ENCODE measurements around the gene DENND4A.
"Not testable (repeated sequence)": the region's sequence is repeated elsewhere in the genome, so short reads cannot be mapped to it uniquely, and the experiment has no call there.

The DENND4A gene

GRCh38 chr15:65761210-65761926 lies 30.7 kb downstream of the DENND4A start:
- no peak overlapping the region for H3K4me3 ChIP-seq (ENCODE audit: low read depth, low read length)

- H3K4me3 ChIP-seq (ENCODE audit: low read depth, low read length): no peak overlapping the region
These were observed 32.7 kb downstream of the DENND4A start for GRCh38 chr15:65759441-65759840.

- no peak overlapping the region for H3K4me3 ChIP-seq (ENCODE audit: low read depth, low read length)
These were observed 33.9 kb downstream of the DENND4A start for GRCh38 chr15:65758242-65758641.

GRCh38 chr15:65757256-65757655 lies 34.8 kb downstream of the DENND4A start:
- H3K4me3 ChIP-seq (ENCODE audit: low read depth, low read length): no peak overlapping the region

- no peak overlapping the region for H3K4me3 ChIP-seq (ENCODE audit: low read depth, low read length)
These were observed 39.9 kb downstream of the DENND4A start for GRCh38 chr15:65752151-65752700.

- no peak overlapping the region for H3K4me3 ChIP-seq (ENCODE audit: low read depth, low read length)
These were observed 40.7 kb downstream of the DENND4A start for GRCh38 chr15:65751431-65751830.

- no peak overlapping the region for H3K4me3 ChIP-seq (ENCODE audit: low read depth, low read length)
These were observed 44.8 kb downstream of the DENND4A start for GRCh38 chr15:65747265-65747664.

- no peak overlapping the region for H3K4me3 ChIP-seq (ENCODE audit: low read depth, low read length)
These were observed 48.3 kb downstream of the DENND4A start for GRCh38 chr15:65743637-65744252.

- H3K4me3 ChIP-seq (ENCODE audit: low read depth, low read length): no peak overlapping the region
These were observed 51.9 kb downstream of the DENND4A start for GRCh38 chr15:65740148-65740547.

GRCh38 chr15:65738649-65739048 lies 53.4 kb downstream of the DENND4A start:
- H3K4me3 ChIP-seq (ENCODE audit: low read depth, low read length): no peak overlapping the region

GRCh38 chr15:65733599-65733998 lies 58.5 kb downstream of the DENND4A start:
- H3K4me3 ChIP-seq (ENCODE audit: low read depth, low read length): not testable (repeated sequence)

- no peak overlapping the region for H3K4me3 ChIP-seq (ENCODE audit: low read depth, low read length)
These were observed 59.4 kb downstream of the DENND4A start for GRCh38 chr15:65732698-65733097.

- no peak overlapping the region for H3K4me3 ChIP-seq (ENCODE audit: low read depth, low read length)
These were observed 60.2 kb downstream of the DENND4A start for GRCh38 chr15:65731926-65732325.

GRCh38 chr15:65730549-65731172 lies 61.4 kb downstream of the DENND4A start:
- H3K4me3 ChIP-seq (ENCODE audit: low read depth, low read length): no peak overlapping the region

GRCh38 chr15:65724464-65725215 lies 67.5 kb downstream of the DENND4A start:
- H3K4me3 ChIP-seq (ENCODE audit: low read depth, low read length): no peak overlapping the region

- H3K4me3 ChIP-seq (ENCODE audit: low read depth, low read length): no peak overlapping the region
These were observed 68.2 kb downstream of the DENND4A start for GRCh38 chr15:65723876-65724275.

GRCh38 chr15:65722191-65722590 lies 69.9 kb downstream of the DENND4A start:
- H3K4me3 ChIP-seq (ENCODE audit: low read depth, low read length): no peak overlapping the region

- no peak overlapping the region for H3K4me3 ChIP-seq (ENCODE audit: low read depth, low read length)
These were observed 79.7 kb downstream of the DENND4A start for GRCh38 chr15:65712415-65712814.

GRCh38 chr15:65695081-65695480 lies 97.0 kb downstream of the DENND4A start:
- no peak overlapping the region for H3K4me3 ChIP-seq (ENCODE audit: low read depth, low read length)

- no peak overlapping the region for H3K4me3 ChIP-seq (ENCODE audit: low read depth, low read length)
These were observed 101.3 kb downstream of the DENND4A start for GRCh38 chr15:65690778-65691177.

GRCh38 chr15:65690173-65690572 lies 101.9 kb downstream of the DENND4A start:
- H3K4me3 ChIP-seq (ENCODE audit: low read depth, low read length): no peak overlapping the region

Measured in iPS-11a (cell line).